HG03378 (cell line): ENCODE data around the gene BACE2.

Experiments used
- ATAC-seq: cut with Tn5 transposase; IDR thresholded peaks from one replicate; pipeline ENCODE4 v1.9.1; 2021; ENCODE audit warnings: mild to moderate bottlenecking, moderate library complexity; ENCODE audit not compliant: unreplicated experiment

Gene BACE2

GRCh38 chr21:41317063-41317392, 149.1 kb downstream of the BACE2 start:
- ATAC-seq = no peak

- ATAC-seq = no peak
Measured at GRCh38 chr21:41317458-41317857, 149.5 kb downstream of the BACE2 start.

GRCh38 chr21:41318218-41318617, 150.3 kb downstream of the BACE2 start:
- no peak for ATAC-seq

DNA sequence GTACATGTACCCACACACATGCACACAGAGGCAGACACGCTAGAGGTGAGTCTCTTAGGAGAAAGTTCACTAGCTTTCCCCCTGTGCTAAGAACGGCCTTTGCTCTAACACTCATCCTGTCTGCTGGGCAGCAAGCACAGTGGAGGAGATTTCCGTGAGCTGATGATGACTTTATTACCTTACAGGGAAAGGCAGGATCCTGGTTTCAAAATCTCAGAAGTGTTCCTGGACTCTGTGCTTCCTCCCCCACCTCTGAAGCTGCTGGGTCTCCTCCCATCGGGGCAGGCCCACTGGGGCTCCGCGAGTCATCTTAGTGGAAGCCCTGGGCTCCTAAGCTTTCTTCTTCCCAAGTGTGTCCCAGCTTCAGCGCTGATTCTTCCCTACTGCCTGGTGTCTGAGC, 151.3 kb downstream of the BACE2 start:
- ATAC-seq = no peak

DNA sequence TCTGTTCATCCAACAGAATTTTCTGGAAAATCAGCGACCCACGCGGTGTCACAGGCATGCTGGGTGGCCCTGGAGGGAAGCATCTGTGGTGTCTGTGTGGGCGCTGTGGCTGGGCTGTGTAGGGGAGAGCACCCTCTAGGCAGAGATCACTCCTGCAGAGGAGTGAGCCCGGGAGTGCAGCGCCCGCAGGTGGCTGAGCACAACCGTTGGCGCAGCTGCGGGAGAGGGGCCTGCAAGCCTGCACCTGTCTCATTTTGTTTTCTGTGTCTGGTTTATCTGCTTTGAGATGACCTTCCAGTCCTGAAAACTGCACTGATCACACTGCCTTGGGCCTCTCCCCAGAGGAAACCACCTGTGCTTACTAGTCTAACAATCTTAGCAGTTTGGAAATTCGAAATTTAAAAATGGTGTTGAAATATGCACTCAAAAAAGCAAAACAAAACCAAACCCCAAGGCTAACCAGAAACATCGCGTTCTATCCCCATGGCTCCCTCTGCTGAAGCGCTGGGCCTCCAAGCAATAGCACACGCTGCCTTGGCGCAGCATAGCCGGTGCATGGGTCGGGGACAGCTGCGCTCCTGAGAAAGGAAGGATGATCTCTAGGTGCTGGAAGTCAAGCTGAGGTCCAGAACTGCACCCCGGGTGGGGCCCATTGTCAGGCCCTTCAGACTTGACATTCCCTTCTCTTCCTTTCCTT, 153.4 kb downstream of the BACE2 start:
- ATAC-seq = no peak

DNA sequence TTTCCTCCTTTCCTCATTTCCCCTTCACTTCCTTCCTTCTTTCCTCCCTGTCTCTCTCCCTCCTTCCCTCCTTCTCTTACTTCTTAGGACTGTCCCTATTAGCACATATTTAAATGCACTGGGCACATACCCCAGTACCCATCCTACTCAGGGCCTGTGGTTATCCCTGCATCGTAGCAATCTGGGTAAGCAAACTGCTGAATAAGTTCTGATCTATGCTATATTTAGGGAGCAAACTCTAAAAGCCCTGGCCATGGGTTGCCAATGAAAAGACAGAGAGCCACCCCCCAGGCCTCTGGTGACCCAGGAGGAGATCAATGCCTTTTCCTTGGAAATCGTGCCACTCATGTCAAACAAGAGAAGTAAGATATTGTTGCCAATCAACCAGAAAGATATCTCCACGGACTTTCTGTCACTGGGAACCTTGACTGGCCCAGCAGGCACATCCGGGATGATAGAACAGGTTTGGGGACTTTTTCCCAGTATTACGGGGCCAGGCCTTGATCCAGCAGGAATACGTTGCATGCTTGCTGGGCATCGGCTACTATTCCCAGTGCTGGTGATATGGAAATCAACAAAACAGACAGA, 154.0 kb downstream of the BACE2 start:
- no peak for ATAC-seq

- no peak for ATAC-seq
Measured at GRCh38 chr21:41322496-41323382, 154.8 kb downstream of the BACE2 start.

GRCh38 chr21:41325138-41325912, 157.4 kb downstream of the BACE2 start:
- no peak for ATAC-seq

DNA sequence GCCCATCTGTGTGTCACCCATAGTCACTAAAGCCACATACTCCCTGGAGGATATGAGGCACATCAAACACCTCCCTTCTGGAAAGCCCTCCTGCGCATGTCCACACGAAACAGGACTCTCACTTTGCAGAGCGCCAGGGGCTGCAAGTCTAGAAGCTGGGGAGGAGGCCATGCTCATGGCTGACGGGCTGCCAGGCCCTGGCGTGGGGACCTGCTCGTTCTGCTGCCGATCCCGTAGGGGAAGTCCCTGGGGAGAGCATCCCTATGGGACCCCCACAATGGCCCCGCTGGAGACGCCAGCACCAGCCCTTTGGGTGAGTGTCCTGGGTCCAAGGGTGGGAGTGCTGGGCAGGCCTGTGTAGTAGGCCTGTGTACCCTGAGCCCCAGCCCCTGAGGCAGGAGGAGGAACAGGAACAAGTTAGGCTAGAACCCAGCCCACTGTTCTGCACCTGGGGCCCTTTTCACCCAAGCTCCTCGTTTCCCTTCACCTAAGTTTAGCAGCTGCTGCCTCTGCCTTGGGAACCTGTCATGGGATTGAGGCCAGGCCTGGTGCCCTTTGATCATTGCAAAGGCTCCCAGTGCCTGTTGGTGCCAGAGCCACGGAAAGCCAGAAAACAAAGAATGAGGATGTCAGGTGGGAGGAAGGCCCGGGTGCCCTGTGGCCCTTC, 158.6 kb downstream of the BACE2 start:
- no peak for ATAC-seq

GRCh38 chr21:41327753-41328152, 159.8 kb downstream of the BACE2 start:
- ATAC-seq = no peak

GRCh38 chr21:41328660-41329607, 161.0 kb downstream of the BACE2 start:
- ATAC-seq = no peak
